H4 (cell line): Measurements from ENCODE around the gene TPCN2. TPM values are rescaled to one million over a fixed set of nuclear protein-coding genes. Genes with fewer than 3 reads are reported as not detected.
"Not testable (repeated sequence)": the region's sequence is repeated elsewhere in the genome, so short reads cannot be mapped to it uniquely, and the experiment has no call there.

Source experiments
- DNase-seq: peaks from one replicate; pipeline ENCODE4 v3.0.0-alpha.2; 2015; ENCODE audit warnings: low spot score
- total RNA-seq: library from RNA; depleted of rRNA; stranded (reverse); fragments of >200 nt; shearing (Covaris generic); gene quantifications from 2 replicates; pipeline ENCODE4 v1.2.3, GENCODE V29; 2014

Gene TPCN2
- total RNA-seq, 1 experiment from 2014 or later: 7.4 TPM

GRCh38 chr11:69075421-69076128 is 26.8 kb downstream of the TPCN2 start:
- DNase-seq: peak; percentile 96

GRCh38 chr11:69076129-69076791 is 27.5 kb downstream of the TPCN2 start:
- DNase-seq: peak; percentile 59

- not testable (repeated sequence) for DNase-seq
Measured at GRCh38 chr11:69076977-69077376, 28.2 kb downstream of the TPCN2 start.

GRCh38 chr11:69078508-69078907 is 29.8 kb downstream of the TPCN2 start:
- DNase-seq: no peak

- DNase-seq: no peak
Measured at GRCh38 chr11:69078930-69079605, 30.3 kb downstream of the TPCN2 start.

GRCh38 chr11:69079661-69080256 is 31.0 kb downstream of the TPCN2 start:
- no peak for DNase-seq

GRCh38 chr11:69080257-69080995 is 31.7 kb downstream of the TPCN2 start:
- peak; percentile 83 for DNase-seq

GRCh38 chr11:69081180-69081579 is 32.4 kb downstream of the TPCN2 start:
- DNase-seq: no peak

GRCh38 chr11:69083531-69084247 is 35.0 kb downstream of the TPCN2 start:
- no peak for DNase-seq

GRCh38 chr11:69084371-69084770 is 35.6 kb downstream of the TPCN2 start:
- no peak for DNase-seq

GRCh38 chr11:69085490-69086095 is 36.9 kb downstream of the TPCN2 start:
- DNase-seq: no peak

- DNase-seq: no peak
Measured at GRCh38 chr11:69086152-69087132, 37.7 kb downstream of the TPCN2 start.

- no peak for DNase-seq
Measured at GRCh38 chr11:69087133-69087524, 38.4 kb downstream of the TPCN2 start.

GRCh38 chr11:69087811-69088210 is 39.1 kb downstream of the TPCN2 start:
- no peak for DNase-seq

- peak; percentile 77 for DNase-seq
Measured at GRCh38 chr11:69088676-69089146, 40.0 kb downstream of the TPCN2 start.

GRCh38 chr11:69089258-69089657 is 40.5 kb downstream of the TPCN2 start:
- peak; percentile 80 for DNase-seq

- DNase-seq: no peak
Measured at GRCh38 chr11:69091638-69092165, 43.0 kb downstream of the TPCN2 start.

- DNase-seq: no peak
Measured at GRCh38 chr11:69092263-69092662, 43.5 kb downstream of the TPCN2 start.

- no peak for DNase-seq
Measured at GRCh38 chr11:69093106-69093505, 44.4 kb downstream of the TPCN2 start.
